ENCODE measurements around the gene LAG3.
"Not testable (repeated sequence)": the region's sequence is repeated elsewhere in the genome, so short reads cannot be mapped to it uniquely, and the experiment has no call there.

Gene LAG3

DNA sequence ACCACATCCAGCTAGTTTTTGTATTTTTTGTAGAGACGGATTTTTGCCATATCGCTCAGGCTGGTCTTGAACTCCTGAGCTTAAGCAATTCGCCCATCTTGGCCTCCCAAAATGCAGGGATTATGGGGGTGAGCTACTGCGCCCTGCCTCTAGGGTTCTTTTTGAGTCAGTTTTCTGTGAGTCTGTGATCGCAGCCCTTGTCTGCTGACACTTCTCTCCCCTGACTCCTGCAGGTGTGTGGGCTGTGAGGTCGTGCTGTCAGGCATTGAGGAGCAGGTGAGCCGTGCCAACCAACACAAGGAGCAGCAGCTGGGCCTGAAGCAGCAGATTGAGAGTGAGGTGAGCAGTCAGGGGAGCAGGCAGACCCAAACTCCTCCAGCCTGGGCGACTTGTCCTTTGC is 42.2 kb upstream of the LAG3 start:
- DNase-seq (ENCODE audit: low read depth): no peak
- no peak overlapping the region for H3K4me3 ChIP-seq (ENCODE audit: control insufficient read depth, low read depth, low read length)
- TF ChIP-seq, protein P1, sequence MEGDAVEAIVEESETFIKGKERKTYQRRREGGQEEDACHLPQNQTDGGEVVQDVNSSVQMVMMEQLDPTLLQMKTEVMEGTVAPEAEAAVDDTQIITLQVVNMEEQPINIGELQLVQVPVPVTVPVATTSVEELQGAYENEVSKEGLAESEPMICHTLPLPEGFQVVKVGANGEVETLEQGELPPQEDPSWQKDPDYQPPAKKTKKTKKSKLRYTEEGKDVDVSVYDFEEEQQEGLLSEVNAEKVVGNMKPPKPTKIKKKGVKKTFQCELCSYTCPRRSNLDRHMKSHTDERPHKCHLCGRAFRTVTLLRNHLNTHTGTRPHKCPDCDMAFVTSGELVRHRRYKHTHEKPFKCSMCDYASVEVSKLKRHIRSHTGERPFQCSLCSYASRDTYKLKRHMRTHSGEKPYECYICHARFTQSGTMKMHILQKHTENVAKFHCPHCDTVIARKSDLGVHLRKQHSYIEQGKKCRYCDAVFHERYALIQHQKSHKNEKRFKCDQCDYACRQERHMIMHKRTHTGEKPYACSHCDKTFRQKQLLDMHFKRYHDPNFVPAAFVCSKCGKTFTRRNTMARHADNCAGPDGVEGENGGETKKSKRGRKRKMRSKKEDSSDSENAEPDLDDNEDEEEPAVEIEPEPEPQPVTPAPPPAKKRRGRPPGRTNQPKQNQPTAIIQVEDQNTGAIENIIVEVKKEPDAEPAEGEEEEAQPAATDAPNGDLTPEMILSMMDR (IDR thresholded peaks at IDR 0.05; ENCODE audit: control insufficient read depth, insufficient read depth, low read depth, low read length, missing control alignments): no peak

GRCh38 chr12:6734506-6735387 is 37.6 kb upstream of the LAG3 start:
- no peak overlapping the region for H3K4me3 ChIP-seq (ENCODE audit: control insufficient read depth, low read depth, low read length)
- DNase-seq (ENCODE audit: low read depth): no peak
- TF ChIP-seq, protein P1 (IDR thresholded peaks at IDR 0.05; ENCODE audit: control insufficient read depth, insufficient read depth, low read depth, low read length, missing control alignments): no peak

- DNase-seq (ENCODE audit: low read depth): no peak
- TF ChIP-seq, protein P1 (IDR thresholded peaks at IDR 0.05; ENCODE audit: control insufficient read depth, insufficient read depth, low read depth, low read length, missing control alignments): peak; percentile 78
- H3K4me3 ChIP-seq (ENCODE audit: control insufficient read depth, low read depth, low read length): no peak overlapping the region
Measured at GRCh38 chr12:6735448-6736191, 36.7 kb upstream of the LAG3 start.

- H3K4me3 ChIP-seq (ENCODE audit: control insufficient read depth, low read depth, low read length): no peak overlapping the region
- no peak for DNase-seq (ENCODE audit: low read depth)
- TF ChIP-seq, protein P1 (IDR thresholded peaks at IDR 0.05; ENCODE audit: control insufficient read depth, insufficient read depth, low read depth, low read length, missing control alignments): no peak
Measured at GRCh38 chr12:6736754-6737153, 35.6 kb upstream of the LAG3 start.

DNA sequence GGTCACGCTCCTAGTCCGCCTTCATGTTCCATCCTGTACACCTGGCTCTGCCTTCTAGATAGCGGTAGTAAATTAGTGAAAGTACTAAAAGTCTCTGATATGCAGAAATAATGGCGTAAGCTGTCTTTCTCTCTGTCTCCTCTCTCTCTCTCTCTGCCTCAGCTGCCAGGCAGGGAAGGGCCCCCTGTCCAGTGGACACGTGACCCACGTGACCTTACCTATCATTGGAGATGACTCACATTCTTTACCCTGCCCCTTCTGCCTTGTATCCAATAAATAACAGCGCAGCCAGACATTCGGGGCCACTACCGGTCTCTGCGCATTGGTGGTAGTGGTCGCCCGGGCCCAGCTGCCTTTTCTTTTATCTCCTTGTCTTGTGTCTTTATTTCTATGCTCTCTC is 30.2 kb upstream of the LAG3 start:
- not testable (repeated sequence) for H3K4me3 ChIP-seq (ENCODE audit: control insufficient read depth, low read depth, low read length); DNase-seq (ENCODE audit: low read depth)

- TF ChIP-seq, protein P1 (IDR thresholded peaks at IDR 0.05; ENCODE audit: control insufficient read depth, insufficient read depth, low read depth, low read length, missing control alignments): no peak
- no peak for DNase-seq (ENCODE audit: low read depth)
- H3K4me3 ChIP-seq (ENCODE audit: control insufficient read depth, low read depth, low read length): no peak overlapping the region
Measured at GRCh38 chr12:6742834-6743233, 29.5 kb upstream of the LAG3 start.

DNA sequence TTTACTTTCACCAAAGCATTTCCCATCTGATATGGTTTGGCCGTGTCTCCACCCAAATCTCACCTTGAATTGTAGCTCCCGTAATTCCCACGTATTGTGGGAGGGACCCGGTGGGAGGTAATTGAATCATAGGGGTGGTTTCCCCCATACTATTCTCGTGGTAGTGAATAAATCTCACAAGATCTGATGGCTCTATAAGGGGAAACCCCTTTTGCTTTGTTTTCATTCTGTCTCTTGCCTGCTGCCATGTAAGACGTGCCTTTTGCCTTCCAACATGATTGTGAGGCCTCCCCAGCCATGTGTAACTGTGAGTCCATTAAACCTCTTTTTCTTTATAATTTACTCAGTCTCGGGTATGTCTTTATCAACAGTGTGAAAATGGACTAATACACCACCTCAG is 29.0 kb upstream of the LAG3 start:
- not testable (repeated sequence) for DNase-seq (ENCODE audit: low read depth); H3K4me3 ChIP-seq (ENCODE audit: control insufficient read depth, low read depth, low read length)

Measured in AG09309 (cell line).